CD4-positive, alpha-beta T cell (primary cell): Measurements from ENCODE around the gene FAM216B. TPM values are rescaled to one million over a fixed set of nuclear protein-coding genes. Genes with fewer than 3 reads are reported as not detected.

ENCODE experiments used
- ATAC-seq: fragments of 200-7000 bp; cut with Tn5 transposase; one replicate; pipeline ENCODE4 v1.10.0; 2022; ENCODE audit warnings: mild to moderate bottlenecking; ENCODE audit not compliant: poor library complexity
- CTCF ChIA-PET: fragments of 350-600 bp; sonication (Branson Sonifier 250); formaldehyde crosslinking; loops from one replicate; lab custom pipeline; 2021; ENCODE audit warnings: antibody characterized with exemption, inconsistent platforms; lab: Charles Lee
- POLR2A ChIA-PET: fragments of 350-600 bp; sonication (Branson Sonifier 250); formaldehyde crosslinking; loops from one replicate; lab custom pipeline; 2021; ENCODE audit warnings: antibody characterized with exemption, inconsistent platforms; lab: Charles Lee
- DNase-seq, 14 experiments: peaks; one replicate each; pipeline ENCODE4 v3.0.0-alpha.2; 2013 to 2020; ENCODE audit warnings: mixed read lengths in 2 of 14
- H3K27ac ChIP-seq, 2 donors: one replicate each; pipeline versions ENCODE4 v1.5.1 to v1.7.0; 2013; ENCODE audit warnings: low read length in 2 of 2, low read depth in 1 of 2, mild to moderate bottlenecking in 1 of 2
- H3K27me3 ChIP-seq, 2 experiments: 1 replicate in 1 of 2; 2 replicates in 1 of 2; pipeline versions ENCODE4 v1.6.1 to v1.7.0; 2013; ENCODE audit warnings: low read length in 2 of 2, control low read depth in 1 of 2, mild to moderate bottlenecking in 1 of 2, moderate library complexity in 1 of 2; ENCODE audit not compliant: insufficient read depth in 2 of 2, control insufficient read depth in 1 of 2
- H3K36me3 ChIP-seq: one replicate; pipeline ENCODE4 v1.6.1; 2013; ENCODE audit warnings: low read length, control low read depth; ENCODE audit not compliant: insufficient read depth
- H3K4me1 ChIP-seq: one replicate; pipeline ENCODE4 v1.6.1; 2013; ENCODE audit warnings: low read length, control low read depth; ENCODE audit not compliant: insufficient read depth
- H3K4me3 ChIP-seq: one replicate; pipeline ENCODE4 v1.5.1; 2013; ENCODE audit warnings: mild to moderate bottlenecking, low read length, moderate library complexity
- H3K9me3 ChIP-seq, 2 experiments: 1 replicate in 1 of 2; 2 replicates in 1 of 2; pipeline versions ENCODE4 v1.6.1 to v1.7.0; 2013; ENCODE audit warnings: low read length in 2 of 2, mild to moderate bottlenecking in 2 of 2, control low read depth in 1 of 2, moderate library complexity in 1 of 2; ENCODE audit not compliant: control insufficient read depth in 1 of 2, insufficient read depth in 1 of 2
- H3K27ac Mint-ChIP-seq: one replicate; pipeline ENCODE4 v1.8.0; 2020; ENCODE audit warnings: mixed read lengths
- H3K27me3 Mint-ChIP-seq: one replicate; pipeline ENCODE4 v1.8.0; 2021; ENCODE audit warnings: mixed read lengths
- H3K36me3 Mint-ChIP-seq: one replicate; pipeline ENCODE4 v1.8.0; 2021; ENCODE audit warnings: low read depth, mixed read lengths
- H3K4me1 Mint-ChIP-seq: one replicate; pipeline ENCODE4 v1.8.0; 2021; ENCODE audit warnings: low read depth, mixed read lengths
- H3K4me3 Mint-ChIP-seq: one replicate; pipeline ENCODE4 v1.8.0; 2020; ENCODE audit warnings: mild to moderate bottlenecking, mixed read lengths
- H3K9me3 Mint-ChIP-seq: one replicate; pipeline ENCODE4 v1.8.0; 2020; ENCODE audit warnings: mixed read lengths
- CTCF ChIP-seq: fragments of 200-600 bp; IDR thresholded peaks from one replicate; pipeline ENCODE4 v1.8.0; 2022; ENCODE audit warnings: antibody characterized with exemption, mild to moderate bottlenecking
- intact Hi-C, 2 experiments: fragments of 100-400 bp; cut with DNase I in 1 of 2; cut with micrococcal nuclease in 1 of 2; formaldehyde crosslinking; loops; one replicate each; pipeline versions ENCODE4 v1.15.1 to v1.9.0; 2023 to 2025; cut with DNase I, micrococcal nuclease
- polyA plus RNA-seq, 2 donors: library from polyadenylated mRNA; unstranded; fragments of 120-200 nt; gene quantifications; one replicate each; pipeline ENCODE4 v1.2.1, GENCODE V29; 2013
- total RNA-seq, 174 experiments: library from RNA in 2 of 174; stranded (reverse) in 2 of 174; gene quantifications; one replicate each; pipeline ENCODE4 v1.2.3 and lab custom pipeline; 2021 to 2026

Gene FAM216B
- total RNA-seq (not detected), total RNA-seq (lab: John Stamatoyannopoulos, UW) (0 to 0.08 (median 0) reads per million in 172 experiments)
- polyA plus RNA-seq (2013, experiment 1 of 2): not detected
- not detected for polyA plus RNA-seq (2013, experiment 2 of 2)

- CTCF ChIA-PET: no interaction called here
Observed at GRCh38 chr13:42781352-42781751, at the start of gene FAM216B. Gene FAM216B, plus strand, starts transcription at chr13:42781584. Its CDS starts 2,484 bp downstream, at chr13:42784068.

GRCh38 chr13:42732073-42732472 is 49.3 kb upstream of the FAM216B start:
- H3K27ac ChIP-seq: no peak overlapping the region
- H3K9me3 ChIP-seq: no peaks in the 10 kb centered on the region
- H3K4me3 ChIP-seq: no peak overlapping the region
- ChIA-PET CTCF (no interaction called here), POLR2A (interaction anchor here (0.6 kb wide), 1 partner anchor 19 kb away, joined by 3 read pairs; no protein-coding TSS in a partner anchor)
- Mint-ChIP-seq H3K4me3 (no peak overlapping the region), H3K9me3 (no peaks in the 10 kb centered on the region), H3K4me1 (no peaks in the 10 kb centered on the region), H3K27me3 (no peaks in the 10 kb centered on the region), H3K27ac (no peak overlapping the region), H3K36me3 (no peaks in the 10 kb centered on the region)
- peaks cover 0 to 4% of the 10 kb centered on the region in 2 experiments for H3K27me3 ChIP-seq
- ATAC-seq: no peak
- H3K36me3 ChIP-seq: no peaks in the 10 kb centered on the region
- TF ChIP-seq CTCF: no peak
- no peak for DNase-seq
- intact Hi-C loops: no loop called here
- H3K4me1 ChIP-seq: no peaks in the 10 kb centered on the region

More at GRCh38 chr13:42781352-42781751, at the start of gene FAM216B:
- no peaks in the 10 kb centered on the region for H3K9me3 ChIP-seq
- no peaks in the 10 kb centered on the region for H3K36me3 ChIP-seq
- no peak for TF ChIP-seq CTCF
- Mint-ChIP-seq H3K36me3 (no peaks in the 10 kb centered on the region), H3K27me3 (peaks cover 43% of the 10 kb centered on the region), H3K9me3 (peaks cover 2% of the 10 kb centered on the region), H3K4me3 (no peak within 1 kb of the TSS), H3K27ac (no peak within 1 kb of the TSS), H3K4me1 (no peaks in the 10 kb centered on the region)
- H3K27ac ChIP-seq: no peak within 1 kb of the TSS
- POLR2A ChIA-PET: no interaction called here
- no peak for ATAC-seq
- intact Hi-C loops: no loop called here
- no peaks in the 10 kb centered on the region for H3K4me1 ChIP-seq
- no peak for DNase-seq
- peaks cover 0 to 3% of the 10 kb centered on the region in 2 experiments for H3K27me3 ChIP-seq
- no peak within 1 kb of the TSS for H3K4me3 ChIP-seq

- ChIA-PET POLR2A (no interaction called here), CTCF (no interaction called here)
- no peak overlapping the region for H3K4me3 Mint-ChIP-seq
- Histone ChIP-seq H3K27ac (no peak overlapping the region), H3K27me3 (peaks cover 0 to 4% of the 10 kb centered on the region in 2 experiments), H3K9me3 (no peaks in the 10 kb centered on the region), H3K4me3 (no peak overlapping the region), H3K4me1 (no peaks in the 10 kb centered on the region), H3K36me3 (no peaks in the 10 kb centered on the region)
- peaks cover 4% of the 10 kb centered on the region for H3K27me3 Mint-ChIP-seq
- no peak overlapping the region for H3K27ac Mint-ChIP-seq
- ATAC-seq (no peak), DNase-seq (no peak)
- H3K4me1 Mint-ChIP-seq: no peaks in the 10 kb centered on the region
- no peak for TF ChIP-seq CTCF
- H3K9me3 Mint-ChIP-seq: no peaks in the 10 kb centered on the region
- no peaks in the 10 kb centered on the region for H3K36me3 Mint-ChIP-seq
- intact Hi-C loops: no loop called here
Observed at GRCh38 chr13:42733046-42733445, 48.3 kb upstream of the FAM216B start.
